HL-60 (cell line): ENCODE measurements around the gene SPSB3.

Experiments
- CTCF ChIP-seq: IDR thresholded peaks from one replicate; pipeline ENCODE4 v1.5.1; 2011; ENCODE audit warnings: low read length, control low read depth, inconsistent platforms; ENCODE audit not compliant: insufficient read depth
- POLR2AphosphoS5 ChIP-seq: IDR thresholded peaks from 2 replicates; pipeline ENCODE4 v1.6.1; 2012; ENCODE audit warnings: low read depth

- no peak for TF ChIP-seq CTCF
- TF ChIP-seq POLR2AphosphoS5: no peak
Measured at GRCh38 chr16:1740234-1740633, 42.1 kb downstream of the SPSB3 start.
